Activated CD4-positive, alpha-beta T cell treated with anti-CD3 and anti-CD28 coated beads for 36 hours (primary cell): ENCODE data around the gene BBS4. TPM values are rescaled to one million over a fixed set of nuclear protein-coding genes. Genes with fewer than 3 reads are reported as not detected.

Source experiments
- ATAC-seq: fragments of 200-7000 bp; cut with Tn5 transposase; one replicate; pipeline ENCODE4 v1.10.0; 2021; ENCODE audit warnings: mild to moderate bottlenecking, moderate library complexity
- CTCF ChIA-PET: fragments of 350-600 bp; sonication (Branson Sonifier 250); formaldehyde crosslinking; loops from one replicate; lab custom pipeline; 2021; ENCODE audit warnings: antibody characterized with exemption; lab: Charles Lee
- POLR2A ChIA-PET: fragments of 350-600 bp; sonication (Branson Sonifier 250); formaldehyde crosslinking; loops from one replicate; lab custom pipeline; 2021; ENCODE audit warnings: antibody characterized with exemption, inconsistent platforms; lab: Charles Lee
- DNase-seq: peaks from one replicate; pipeline ENCODE4 v3.0.0-alpha.2; 2020
- H3K27ac Mint-ChIP-seq: one replicate; pipeline ENCODE4 v1.8.0; 2021; ENCODE audit warnings: mixed read lengths
- H3K27me3 Mint-ChIP-seq: one replicate; pipeline ENCODE4 v1.8.0; 2021; ENCODE audit warnings: mixed read lengths
- H3K36me3 Mint-ChIP-seq: one replicate; pipeline ENCODE4 v1.8.0; 2021; ENCODE audit warnings: low read depth, mixed read lengths
- H3K4me1 Mint-ChIP-seq: one replicate; pipeline ENCODE4 v1.8.0; 2021; ENCODE audit warnings: mixed read lengths
- H3K4me3 Mint-ChIP-seq: one replicate; pipeline ENCODE4 v1.8.0; 2021; ENCODE audit warnings: mild to moderate bottlenecking, moderate library complexity, mixed read lengths
- H3K9me3 Mint-ChIP-seq: one replicate; pipeline ENCODE4 v1.8.0; 2021; ENCODE audit warnings: low read depth, mixed read lengths
- intact Hi-C, 2 experiments: fragments of 100-400 bp; cut with DNase I in 1 of 2; cut with micrococcal nuclease in 1 of 2; formaldehyde crosslinking; loops; one replicate each; pipeline versions ENCODE4 v1.14.2 to v1.15.1; 2022 to 2024; cut with DNase I, micrococcal nuclease
- total RNA-seq, 2 experiments: library from RNA; stranded (reverse); gene quantifications; one replicate each; pipeline ENCODE4 v1.2.3, GENCODE V29; 2021

The BBS4 gene
- total RNA-seq, 2 experiments from 2014 or later, result 13.7 to 14.9 TPM

DNA sequence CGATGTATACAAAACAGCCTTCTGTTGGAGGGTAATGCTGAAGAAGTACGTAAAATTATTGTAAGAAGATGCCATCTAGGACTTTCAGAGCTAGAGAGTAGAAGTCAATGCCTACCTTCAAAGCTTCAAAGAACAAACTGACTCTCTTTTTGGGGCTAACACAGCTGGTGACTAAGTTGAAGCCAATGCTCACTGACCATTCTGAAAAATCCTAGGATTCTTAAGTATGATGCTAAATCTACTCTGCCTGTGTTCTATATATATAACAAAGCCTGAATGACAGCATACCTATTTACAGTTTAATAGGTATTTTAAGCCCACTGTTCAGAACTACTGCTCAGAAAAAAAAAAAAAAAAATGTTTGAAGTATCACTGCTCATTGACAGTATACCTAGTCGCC, 78.6 kb downstream of the BBS4 start:
- Mint-ChIP-seq H3K27me3 (no peaks in the 10 kb centered on the region), H3K4me3 (no peak overlapping the region), H3K27ac (no peak overlapping the region), H3K4me1 (peaks cover 11% of the 10 kb centered on the region), H3K9me3 (peaks cover 10% of the 10 kb centered on the region), H3K36me3 (peaks cover 73% of the 10 kb centered on the region)
- ATAC-seq, result no peak
- intact Hi-C loops, result no loop called here
- no peak for DNase-seq
- POLR2A ChIA-PET, result interaction anchor here (0.7 to 0.8 kb wide), 2 partner anchors 11 to 78 kb away, joined by 3 read pairs; no protein-coding TSS in a partner anchor
- CTCF ChIA-PET, result interaction anchor here (0.7 to 0.9 kb wide), 3 partner anchors 12 to 77 kb away, joined by 3 to 5 read pairs (median 4); no protein-coding TSS in a partner anchor

DNA sequence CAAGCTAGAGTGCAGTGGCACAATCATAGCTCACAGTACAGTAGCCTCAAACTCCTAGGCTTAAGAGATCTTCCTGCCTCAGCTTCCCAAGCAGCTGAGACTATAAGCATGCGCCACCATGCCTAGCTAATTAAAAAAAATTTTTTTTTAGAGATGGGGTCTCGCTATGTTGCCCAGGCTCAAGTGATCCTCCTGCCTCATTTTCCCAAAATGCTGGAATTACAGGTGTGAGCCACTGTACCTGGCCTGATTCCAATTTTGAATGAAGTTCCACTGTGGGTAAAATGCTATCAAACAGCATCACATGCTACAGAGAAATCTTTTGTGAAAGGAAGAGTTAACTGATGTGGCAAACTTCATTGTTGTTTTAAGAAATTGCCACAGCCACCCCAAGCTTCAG, 80.0 kb downstream of the BBS4 start:
- CTCF ChIA-PET, result interaction anchor here (0.6 to 1.2 kb wide), 2 partner anchors 44 to 871 kb away, joined by 3 to 5 read pairs; no protein-coding TSS in a partner anchor
- POLR2A ChIA-PET, result no interaction called here
- H3K27ac Mint-ChIP-seq, result no peak overlapping the region
- no peak for ATAC-seq
- DNase-seq, result no peak
- peaks cover 9% of the 10 kb centered on the region for H3K4me1 Mint-ChIP-seq
- H3K4me3 Mint-ChIP-seq, result no peak overlapping the region
- no peaks in the 10 kb centered on the region for H3K27me3 Mint-ChIP-seq
- H3K36me3 Mint-ChIP-seq, result peaks cover 73% of the 10 kb centered on the region
- H3K9me3 Mint-ChIP-seq, result peaks cover 10% of the 10 kb centered on the region
- intact Hi-C loops, result no loop called here

DNA sequence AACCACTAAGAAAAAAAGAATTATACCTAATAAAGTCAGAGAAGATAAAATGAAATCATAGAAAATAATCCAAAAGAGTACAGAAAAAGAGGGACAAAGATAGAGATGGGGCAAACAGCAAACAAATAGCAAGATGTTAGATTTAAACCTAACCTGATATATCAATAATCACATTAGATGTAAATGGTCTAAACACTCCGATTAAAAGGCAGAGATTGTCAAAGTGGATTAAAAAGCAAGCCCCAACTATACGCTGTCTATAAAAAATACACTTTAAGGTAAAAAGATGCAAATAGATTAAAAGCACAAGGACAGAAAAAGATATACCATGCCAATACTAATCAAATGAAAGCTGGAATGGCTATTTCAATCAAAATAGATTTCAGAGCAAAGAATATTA, 80.8 kb downstream of the BBS4 start:
- Mint-ChIP-seq H3K4me3 (no peak overlapping the region), H3K27ac (no peak overlapping the region), H3K36me3 (peaks cover 76% of the 10 kb centered on the region), H3K27me3 (no peaks in the 10 kb centered on the region), H3K9me3 (peaks cover 10% of the 10 kb centered on the region), H3K4me1 (peaks cover 13% of the 10 kb centered on the region)
- ATAC-seq, result no peak
- ChIA-PET POLR2A (no interaction called here), CTCF (no interaction called here)
- DNase-seq, result no peak
- intact Hi-C loops, result no loop called here

DNA sequence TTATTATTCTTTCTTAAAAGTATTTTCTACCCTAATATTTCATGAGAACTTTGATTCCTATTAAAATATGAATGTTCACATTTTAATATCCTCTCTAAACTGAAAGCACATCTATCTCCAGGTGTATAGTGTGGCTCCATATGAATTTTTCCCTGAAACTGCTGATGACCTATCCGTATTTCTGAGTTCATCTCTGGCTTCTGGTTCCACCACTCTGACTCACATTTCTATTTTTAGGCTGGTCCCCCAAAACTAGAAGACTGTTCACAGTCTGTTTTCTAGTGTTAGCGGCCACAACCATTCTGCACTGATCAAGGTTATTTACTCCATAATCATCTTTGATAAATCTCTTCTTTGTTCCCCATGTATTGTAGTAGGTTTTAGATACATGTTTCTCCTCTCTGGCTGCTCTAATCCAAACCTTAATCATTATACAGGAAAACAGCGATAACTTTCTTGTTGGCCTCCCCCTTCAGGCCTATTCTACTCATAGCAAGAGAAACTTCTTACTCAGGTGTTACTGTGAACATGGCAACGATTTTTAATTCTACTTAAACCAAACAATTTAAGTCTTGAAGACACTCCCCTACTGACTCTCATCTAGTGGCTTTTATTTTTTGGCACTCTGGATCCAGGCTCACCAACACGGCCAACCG, 84.8 kb downstream of the BBS4 start:
- H3K9me3 Mint-ChIP-seq, result peaks cover 10% of the 10 kb centered on the region
- H3K27me3 Mint-ChIP-seq, result no peaks in the 10 kb centered on the region
- POLR2A ChIA-PET, result no interaction called here
- no peak for DNase-seq
- H3K27ac Mint-ChIP-seq, result peak overlapping the region; percentile 34
- peaks cover 20% of the 10 kb centered on the region for H3K4me1 Mint-ChIP-seq
- H3K4me3 Mint-ChIP-seq, result no peak overlapping the region
- ATAC-seq, result peak; percentile 94
- intact Hi-C loops, result loop anchor here in 1 of 2 experiments (1.0 kb wide), 1 partner anchor 12 kb away; the partner anchor contains the start of gene ADPGK
- CTCF ChIA-PET, result no interaction called here
- peaks cover 77% of the 10 kb centered on the region for H3K36me3 Mint-ChIP-seq

DNA sequence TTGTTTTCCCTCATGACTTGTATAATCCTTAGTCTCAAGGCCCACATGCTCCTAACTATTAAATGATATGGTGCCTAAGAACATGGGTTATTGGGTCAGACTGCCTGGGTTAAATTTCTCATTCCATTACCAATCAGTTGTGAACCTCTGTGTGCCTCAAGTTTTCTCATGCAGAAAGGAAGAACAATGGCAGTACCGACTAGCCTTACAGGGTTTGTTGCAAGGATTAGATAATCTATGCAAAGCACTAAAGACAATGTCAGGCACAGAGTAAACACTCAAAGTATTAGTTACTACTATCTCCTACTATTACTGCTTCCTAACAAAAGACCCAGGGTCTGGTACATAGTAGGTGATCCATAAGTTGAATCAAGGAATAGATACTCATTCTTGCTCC, 85.3 kb downstream of the BBS4 start:
- Mint-ChIP-seq H3K4me1 (peaks cover 23% of the 10 kb centered on the region), H3K27me3 (no peaks in the 10 kb centered on the region), H3K36me3 (peaks cover 76% of the 10 kb centered on the region), H3K9me3 (peaks cover 10% of the 10 kb centered on the region), H3K4me3 (no peak overlapping the region), H3K27ac (peak overlapping the region; percentile 34)
- no peak for DNase-seq
- ChIA-PET CTCF (no interaction called here), POLR2A (interaction anchor here (0.6 kb wide), 1 partner anchor 834 kb away, joined by 6 read pairs; no protein-coding TSS in a partner anchor)
- intact Hi-C loops, result loop anchor here in 1 of 2 experiments (1.0 kb wide), 1 partner anchor 12 kb away; the partner anchor contains the start of gene ADPGK
- ATAC-seq, result no peak

DNA sequence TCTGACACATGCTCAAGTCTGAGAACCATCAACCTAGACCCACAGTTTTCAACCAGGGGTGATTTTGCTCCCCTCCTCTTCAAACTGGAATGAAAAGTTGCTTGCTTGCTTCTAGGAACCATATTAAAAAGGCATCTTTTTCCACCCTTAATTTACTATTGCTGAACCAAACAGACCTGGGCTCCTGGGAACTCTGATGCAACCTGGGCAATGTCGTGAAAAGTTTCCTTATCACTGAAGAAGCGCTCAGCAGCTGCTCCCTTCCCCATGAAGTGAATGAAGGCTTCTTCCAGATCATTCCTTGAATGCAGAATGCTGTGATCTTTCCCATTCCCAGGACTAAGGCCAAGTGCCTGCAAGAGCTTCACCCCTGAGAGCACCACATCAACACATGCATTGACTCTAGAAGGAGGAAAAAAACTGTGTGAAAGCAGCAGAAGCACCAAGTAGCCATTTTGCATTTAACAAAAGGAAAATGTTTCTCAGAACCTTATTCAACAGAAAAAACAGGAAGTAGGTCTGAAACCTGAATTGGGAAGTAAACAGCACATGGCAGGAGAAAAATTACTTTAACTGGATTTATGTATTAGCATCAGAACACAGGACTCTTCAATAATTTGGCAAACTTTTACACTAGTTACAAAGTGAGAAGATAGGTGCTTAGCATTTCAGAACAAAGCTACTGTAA, 88.8 kb downstream of the BBS4 start:
- Mint-ChIP-seq H3K4me1 (peaks cover 44% of the 10 kb centered on the region), H3K9me3 (no peaks in the 10 kb centered on the region), H3K4me3 (no peak overlapping the region), H3K27ac (no peak overlapping the region), H3K36me3 (peaks cover 63% of the 10 kb centered on the region), H3K27me3 (no peaks in the 10 kb centered on the region)
- ChIA-PET CTCF (no interaction called here), POLR2A (no interaction called here)
- DNase-seq, result no peak
- intact Hi-C loops, result no loop called here
- ATAC-seq, result no peak

DNA sequence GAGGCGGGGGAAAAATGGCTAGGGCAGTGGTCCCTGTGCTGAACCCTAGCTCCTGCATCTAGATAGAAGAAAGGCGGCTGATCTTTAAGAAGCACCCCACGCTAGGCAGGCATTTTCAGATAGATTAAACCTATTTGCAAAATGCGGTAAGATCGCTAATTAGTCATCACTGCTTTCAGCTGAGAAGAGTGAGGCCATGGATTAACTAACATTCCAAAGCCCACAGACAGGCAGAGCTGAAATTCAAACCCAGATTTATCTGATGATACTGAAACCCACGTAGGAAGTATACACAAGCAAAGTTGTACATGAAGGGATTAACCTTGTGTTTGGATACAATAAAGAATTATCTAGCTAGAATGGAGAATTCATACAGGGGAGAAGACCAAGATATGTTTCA, 92.8 kb downstream of the BBS4 start:
- DNase-seq, result no peak
- intact Hi-C loops, result no loop called here
- Mint-ChIP-seq H3K36me3 (peaks cover 57% of the 10 kb centered on the region), H3K27ac (no peak overlapping the region), H3K27me3 (no peaks in the 10 kb centered on the region), H3K4me1 (peaks cover 54% of the 10 kb centered on the region), H3K9me3 (no peaks in the 10 kb centered on the region), H3K4me3 (no peak overlapping the region)
- no peak for ATAC-seq
- POLR2A ChIA-PET, result no interaction called here
- CTCF ChIA-PET, result interaction anchor here (0.6 to 1.9 kb wide), 6 partner anchors 10 to 57 kb away, joined by 3 to 4 read pairs (median 3); no protein-coding TSS in a partner anchor

DNA sequence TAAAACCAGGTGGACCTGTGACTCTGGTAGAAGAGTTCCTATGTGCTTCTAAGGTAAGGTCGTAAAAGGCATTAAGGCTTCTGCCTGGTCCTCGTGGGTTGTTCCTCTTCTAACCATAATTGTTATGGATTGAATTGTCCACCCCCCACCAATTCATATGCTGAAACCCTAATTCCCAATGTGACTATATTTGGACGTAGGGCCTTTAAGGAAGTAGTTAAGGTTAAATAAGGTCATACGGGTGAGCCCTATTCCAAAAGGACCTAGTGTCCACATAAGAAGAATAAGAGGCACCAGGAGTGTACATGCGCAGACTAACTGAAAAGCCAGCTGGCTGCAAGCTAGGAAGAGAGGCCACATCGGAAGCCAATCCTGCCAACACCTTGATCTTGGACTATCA, 95.6 kb downstream of the BBS4 start:
- CTCF ChIA-PET, result interaction anchor here (0.8 to 1.0 kb wide), 2 partner anchors 60 to 109 kb away, joined by 3 read pairs; no protein-coding TSS in a partner anchor
- ATAC-seq (no peak), DNase-seq (no peak)
- intact Hi-C loops, result loop anchor here (1.0 to 10.0 kb wide), 7 partner anchors 15 to 1213 kb away; partner anchors contain the start of genes PML (in 1 of the 2) and STOML1 (in 1 of the 2)
- POLR2A ChIA-PET, result no interaction called here
- no peaks in the 10 kb centered on the region for H3K9me3 Mint-ChIP-seq
- no peaks in the 10 kb centered on the region for H3K27me3 Mint-ChIP-seq
- H3K27ac Mint-ChIP-seq, result peak overlapping the region; percentile 1
- H3K4me1 Mint-ChIP-seq, result peaks cover 64% of the 10 kb centered on the region
- peaks cover 42% of the 10 kb centered on the region for H3K36me3 Mint-ChIP-seq
- peak overlapping the region; percentile 97 for H3K4me3 Mint-ChIP-seq

DNA sequence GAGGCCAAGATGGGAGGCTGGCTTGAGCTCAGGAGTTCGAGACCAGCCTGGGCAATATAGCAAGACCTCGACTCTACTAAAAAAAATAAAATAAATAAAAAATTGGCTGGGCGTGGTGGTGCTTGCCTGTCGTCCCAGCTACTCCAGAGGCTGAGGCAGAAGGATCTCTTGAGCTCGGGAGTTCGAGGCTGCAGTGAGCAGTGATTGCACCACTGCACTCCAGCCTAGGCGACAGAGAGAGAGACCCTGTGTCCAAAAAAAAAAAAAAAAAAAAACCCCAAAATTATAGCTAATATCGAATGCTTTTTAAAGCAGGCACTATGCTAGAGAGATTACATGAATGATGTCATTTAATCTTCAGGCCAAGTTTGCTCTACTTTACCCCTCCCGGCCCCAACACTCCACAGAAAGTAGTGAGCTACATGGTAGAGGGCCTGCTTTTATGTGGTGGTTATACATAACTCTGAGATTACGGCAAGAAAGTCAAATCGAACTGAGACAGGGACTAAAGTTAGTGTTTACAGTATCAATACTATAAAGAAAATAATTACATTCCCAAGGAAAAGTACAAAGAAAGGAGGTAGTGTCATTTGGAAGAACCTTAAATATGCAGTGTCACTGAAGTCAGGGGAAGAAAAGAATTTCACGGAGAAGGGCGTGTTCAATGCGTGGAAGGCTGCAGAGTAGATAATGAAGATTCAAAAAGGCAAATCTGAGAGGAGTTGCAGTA, 96.4 kb downstream of the BBS4 start:
- Mint-ChIP-seq H3K36me3 (peaks cover 40% of the 10 kb centered on the region), H3K27me3 (no peaks in the 10 kb centered on the region), H3K27ac (peak overlapping the region; percentile 99), H3K4me1 (peaks cover 67% of the 10 kb centered on the region), H3K4me3 (peak overlapping the region; percentile 97), H3K9me3 (no peaks in the 10 kb centered on the region)
- peak; percentile 43 for DNase-seq
- POLR2A ChIA-PET, result interaction anchor here (0.6 to 0.7 kb wide), 3 partner anchors 43 to 551 kb away, joined by 3 to 6 read pairs (median 4); partner anchors contain the start of gene PKM
- CTCF ChIA-PET, result interaction anchor here (0.8 to 1.0 kb wide), 2 partner anchors 61 to 109 kb away, joined by 3 read pairs; no protein-coding TSS in a partner anchor
- no peak for ATAC-seq
- intact Hi-C loops, result loop anchor here (1.0 to 10.0 kb wide), 17 partner anchors 11 to 1212 kb away; partner anchors contain the start of genes ARIH1 (in 1 of the 2), BBS4 (in 1 of the 2), HEXA (in 1 of the 2) and HIGD2B (in 1 of the 2)

DNA sequence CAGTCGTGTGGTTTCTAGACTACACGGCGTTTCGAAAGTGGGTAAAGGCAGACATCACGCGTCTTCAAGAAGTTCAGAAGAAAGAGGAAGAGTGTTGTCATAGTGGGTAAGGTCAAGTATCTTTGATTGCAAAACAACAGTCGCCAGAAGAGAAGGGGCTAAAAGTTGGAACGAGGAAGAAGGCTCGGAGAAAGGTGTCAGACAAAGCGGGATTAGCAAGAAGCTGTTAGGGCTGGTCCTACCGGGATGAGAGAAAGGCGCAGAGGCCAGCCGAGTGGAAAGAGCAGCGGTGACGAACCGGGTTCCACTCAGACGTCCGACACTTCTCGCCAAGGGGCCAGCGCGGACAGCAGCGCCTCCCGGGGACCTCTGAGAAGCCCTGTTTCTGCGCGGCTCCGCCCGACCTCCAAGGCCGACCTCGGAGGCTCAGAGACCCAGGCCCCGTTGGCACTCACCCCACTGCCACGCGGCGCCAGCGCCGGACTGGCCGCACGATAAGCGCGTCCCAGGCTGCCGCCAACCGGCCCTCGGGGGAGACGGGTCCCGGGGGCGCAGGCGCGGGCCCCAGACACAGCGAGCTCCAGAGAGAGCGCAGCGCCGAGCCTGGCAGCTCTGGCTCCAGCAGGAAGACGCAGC, 97.1 kb downstream of the BBS4 start:
- H3K27ac Mint-ChIP-seq, result peak overlapping the region; percentile 99
- no peaks in the 10 kb centered on the region for H3K27me3 Mint-ChIP-seq
- peaks cover 65% of the 10 kb centered on the region for H3K4me1 Mint-ChIP-seq
- no peaks in the 10 kb centered on the region for H3K9me3 Mint-ChIP-seq
- H3K36me3 Mint-ChIP-seq, result peaks cover 37% of the 10 kb centered on the region
- peak; percentile 57 for DNase-seq
- H3K4me3 Mint-ChIP-seq, result peak overlapping the region; percentile 97
- POLR2A ChIA-PET, result interaction anchor here (0.6 kb wide), 2 partner anchors 291 to 552 kb away, joined by 3 to 6 read pairs; partner anchors contain the start of gene PKM
- ATAC-seq, result peak; percentile 22
- CTCF ChIA-PET, result interaction anchor here (1.5 kb wide), 1 partner anchor 27 kb away, joined by 3 read pairs; no protein-coding TSS in a partner anchor
- intact Hi-C loops, result loop anchor here (1.0 to 10.0 kb wide), 17 partner anchors 12 to 1212 kb away; partner anchors contain the start of genes ARIH1 (in 1 of the 2), BBS4 (in 1 of the 2), HEXA (in 1 of the 2) and HIGD2B (in 1 of the 2)
